GM12878 (cell line): ENCODE results near the gene IL1R2. TPM values are rescaled to one million over a fixed set of nuclear protein-coding genes. Genes with fewer than 3 reads are reported as not detected.

Experiments
- ATAC-seq: fragments of 200-7000 bp; cut with Tn5 transposase; 3 replicates; pipeline ENCODE4 v1.9.1; 2020; ENCODE audit warnings: mild to moderate bottlenecking, moderate library complexity
- BruUV-seq: library from RNA; stranded (reverse); fragments of 400-500 nt; replicated peaks from 2 replicates; lab custom pipeline; 2021; lab: Mats Ljungman, UMichigan
- CTCF ChIA-PET: fragments of 300-600 bp; sonication (Branson Sonifier 250); formaldehyde crosslinking; extraction: SDS; loops from one replicate; lab custom pipeline; 2021; ENCODE audit warnings: inconsistent platforms; lab: Yijun Ruan, JAX
- POLR2A ChIA-PET: fragments of 350-600 bp; formaldehyde crosslinking; extraction: SDS; loops from one replicate; lab custom pipeline; 2021; ENCODE audit warnings: inconsistent platforms; lab: Charles Lee
- RAD21 ChIA-PET: fragments of 300-600 bp; sonication (Branson Sonifier 250); formaldehyde crosslinking; loops from one replicate; lab custom pipeline; 2023; ENCODE audit warnings: antibody characterized with exemption; ENCODE audit not compliant: unreplicated experiment; lab: Charles Lee
- SMC1A ChIA-PET: fragments of 300-600 bp; sonication (Branson Sonifier 250); formaldehyde crosslinking; loops from one replicate; lab custom pipeline; 2023; ENCODE audit not compliant: unreplicated experiment, uncharacterized antibody; lab: Charles Lee
- DNase-seq: peaks from one replicate; pipeline ENCODE4 v3.0.0-alpha.2; 2011; ENCODE audit warnings: low read depth, low spot score
- FAIRE-seq: peaks from 3 replicates; lab custom pipeline; 2011; peaks lifted over from hg19 to GRCh38; lab: Jason Lieb, UNC
- H2AFZ ChIP-seq: 2 replicates; pipeline ENCODE4 v1.6.0; 2011; ENCODE audit warnings: low read depth, low read length, control low read depth; ENCODE audit not compliant: control insufficient read depth
- H3K27ac ChIP-seq: 2 replicates; pipeline ENCODE4 v1.5.1; 2011; ENCODE audit warnings: control low read depth; ENCODE audit not compliant: control insufficient read depth, insufficient read depth
- H3K27me3 ChIP-seq, 2 experiments: replicated peaks in 1 of 2; 2 replicates each; pipeline versions ENCODE4 v1.6.0 to v1.6.1; 2011; ENCODE audit warnings: low read length in 1 of 2; ENCODE audit not compliant: control insufficient read depth in 2 of 2, insufficient read depth in 2 of 2
- H3K36me3 ChIP-seq, 2 experiments: 2 replicates each; pipeline ENCODE4 v1.5.1; 2011; ENCODE audit warnings: low read length in 1 of 2; ENCODE audit not compliant: control insufficient read depth in 2 of 2, insufficient read depth in 2 of 2
- H3K4me1 ChIP-seq: 2 replicates; pipeline ENCODE4 v1.6.1; 2011; ENCODE audit warnings: mild to moderate bottlenecking, low read length, moderate library complexity, mixed read lengths; ENCODE audit not compliant: control insufficient read depth, insufficient read depth
- H3K4me2 ChIP-seq: 2 replicates; pipeline ENCODE4 v1.6.0; 2011; ENCODE audit warnings: control low read depth; ENCODE audit not compliant: control insufficient read depth, insufficient read depth
- H3K4me3 ChIP-seq: fragments of 200-600 bp; sonication (generic); 2 replicates; pipeline ENCODE4 v1.5.1; 2016
- H3K79me2 ChIP-seq: 2 replicates; pipeline ENCODE4 v1.6.0; 2011; ENCODE audit warnings: low read length; ENCODE audit not compliant: control insufficient read depth, insufficient read depth
- H3K9ac ChIP-seq: 2 replicates; pipeline ENCODE4 v1.8.0; 2011; ENCODE audit warnings: low read length, control low read depth, mixed read lengths; ENCODE audit not compliant: control insufficient read depth, insufficient read depth
- H3K9me3 ChIP-seq: replicated peaks from 3 replicates; pipeline ENCODE4 v1.5.1; 2011; ENCODE audit warnings: mild to moderate bottlenecking, low read length; ENCODE audit not compliant: control insufficient read depth, insufficient read depth
- H4K20me1 ChIP-seq: 2 replicates; pipeline ENCODE4 v1.6.0; 2011; ENCODE audit not compliant: control insufficient read depth, insufficient read depth
- CHD1 ChIP-seq: IDR thresholded peaks from 2 replicates; pipeline ENCODE4 v1.6.1; 2012; ENCODE audit warnings: low read depth, low read length, improper control_type of control experiment
- DPF2 ChIP-seq: fragments of 450-650 bp; IDR thresholded peaks from 2 replicates; pipeline ENCODE4 v1.6.1; 2017; ENCODE audit warnings: mild to moderate bottlenecking
- EGR1 ChIP-seq, 2 experiments: IDR thresholded peaks; 1 replicate in 1 of 2; 2 replicates in 1 of 2; pipeline ENCODE4 v1.6.1; 2011 to 2012; ENCODE audit warnings: low read depth in 2 of 2, low read length in 2 of 2, borderline replicate concordance in 1 of 2, mild to moderate bottlenecking in 1 of 2, moderate library complexity in 1 of 2
- LARP7 ChIP-seq: fragments of 450-650 bp; IDR thresholded peaks from 2 replicates; pipeline ENCODE4 v1.6.1; 2017; ENCODE audit warnings: mild to moderate bottlenecking
- MTA3 ChIP-seq: IDR thresholded peaks from 2 replicates; pipeline ENCODE4 v1.6.1; 2012; ENCODE audit warnings: low read length, inconsistent platforms, borderline replicate concordance
- NFYB ChIP-seq: IDR thresholded peaks from 2 replicates; pipeline ENCODE4 v1.6.1; 2011; ENCODE audit warnings: low read depth, mild to moderate bottlenecking, low read length, improper control_type of control experiment, moderate library complexity; ENCODE audit not compliant: insufficient read depth
- SIX5 ChIP-seq: IDR thresholded peaks from 2 replicates; pipeline ENCODE4 v1.6.1; 2011; ENCODE audit warnings: mild to moderate bottlenecking, low read depth, low read length, moderate library complexity; ENCODE audit not compliant: severe bottlenecking
- ZNF384 ChIP-seq: IDR thresholded peaks from 2 replicates; pipeline ENCODE4 v1.6.1; 2012; ENCODE audit warnings: low read depth, mild to moderate bottlenecking, low read length, improper control_type of control experiment, borderline replicate concordance
- ZZZ3 ChIP-seq: IDR thresholded peaks from 2 replicates; pipeline ENCODE4 v1.6.1; 2011; ENCODE audit warnings: low read depth; ENCODE audit not compliant: control insufficient read depth, insufficient read length
- WGBS: methylation state at CpG from one replicate; pipeline ENCODE4 v1.1.6; 2016; ENCODE audit warnings: low lambda C conversion rate; ENCODE audit not compliant: insufficient replicate concordance, insufficient coverage; ENCODE audit errors: missing lambda C conversion rate; 5-methylcytosine and 5-hydroxymethylcytosine counted together
- in situ Hi-C: fragments of 300-500 bp; cut with MboI; formaldehyde crosslinking; loops from 9 replicates; pipeline ENCODE4 v1.14.3; 2018; ENCODE audit warnings: mixed read lengths
- intact Hi-C: fragments of 100-400 bp; cut with micrococcal nuclease; formaldehyde crosslinking; loops from one replicate; pipeline ENCODE4 v1.14.2; 2022; ENCODE audit not compliant: unreplicated experiment
- polyA plus RNA-seq, 11 experiments: library from polyadenylated mRNA; depleted of rRNA in 4 of 11; unstranded in 6 of 11; stranded (reverse) in 5 of 11; fragments of >200 nt; fragmentation: Nextera tagmentation in 4 of 11; fragmentation: Illumina TruSeq in 1 of 11; extraction: Ambion mirVana in 4 of 11; extraction: Trizol in 1 of 11; gene quantifications; 1 replicate in 1 of 11; 2 replicates in 10 of 11; pipeline versions ENCODE4 v1.2.1 to v1.2.3, GENCODE V29; 2011 to 2016; ENCODE audit warnings: inconsistent platforms in 2 of 11, missing spikeins in 2 of 11, low read depth in 1 of 11
- total RNA-seq, 4 experiments: library from RNA; depleted of rRNA in 3 of 4; stranded (reverse); fragments of >200 nt in 3 of 4; fragmentation: Illumina TruSeq in 1 of 4; extraction: Trizol in 1 of 4; gene quantifications; 2 replicates each; pipeline versions ENCODE4 v1.2.1 to v1.2.3, GENCODE V29; 2013 to 2021
- TF ChIP-seq, protein P1 (sequence below): IDR thresholded peaks from 2 replicates; pipeline ENCODE4 v1.6.1; 2011; ENCODE audit warnings: borderline replicate concordance, low read depth, mild to moderate bottlenecking, moderate library complexity, mixed read lengths, low read length; ENCODE audit not compliant: insufficient read depth; ENCODE audit errors: extremely low read length
- TF ChIP-seq, protein P2 (sequence below): fragments of 450-650 bp; conservative IDR thresholded peaks from 2 replicates; pipeline ENCODE4 v1.6.1; 2017; ENCODE audit warnings: mild to moderate bottlenecking, moderate library complexity
- TF ChIP-seq, protein P3 (sequence below), 3 experiments: IDR thresholded peaks in 2 of 3; conservative IDR thresholded peaks in 1 of 3; 2 replicates each; pipeline ENCODE4 v1.5.1; 2011; ENCODE audit warnings: low read depth in 3 of 3, low read length in 3 of 3, mild to moderate bottlenecking in 3 of 3, control low read depth in 2 of 3, moderate library complexity in 2 of 3, inconsistent platforms in 1 of 3, mixed read lengths in 1 of 3; ENCODE audit not compliant: control insufficient read depth in 2 of 3, insufficient read depth in 1 of 3; ENCODE audit errors: extremely low read depth in 1 of 3

The IL1R2 gene
- total and polyA plus RNA-seq, 10 of the 15 experiments (the other 5 are each of a cell fraction or from before 2014, with no cell fraction given), result 0.44 to 6.4 (median 0.62) TPM

DNA sequence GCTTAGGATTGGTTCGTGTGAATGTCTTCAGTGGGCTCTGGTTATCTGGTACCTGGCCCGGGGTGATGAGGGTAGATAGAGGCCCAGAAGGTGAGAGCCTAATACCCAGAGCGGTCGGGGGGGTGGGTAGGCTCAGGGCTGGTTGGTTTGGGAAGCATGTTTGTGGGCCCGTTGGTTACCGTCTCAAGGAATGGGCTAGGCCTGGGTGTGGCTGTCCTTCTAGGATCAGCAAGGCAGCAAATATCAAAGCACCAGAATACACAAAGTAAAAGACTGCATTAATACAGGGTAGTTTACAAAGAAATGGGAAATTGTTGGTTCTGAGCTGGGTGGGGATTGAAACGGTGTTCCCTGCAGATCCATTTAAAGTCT, 6.0 kb upstream of the IL1R2 start:
- no peak overlapping the region for H3K4me3 ChIP-seq
- H3K27me3 ChIP-seq, result peaks cover 0 to under 1% of the 10 kb centered on the region in 2 experiments; a peak in 1 of 4 replicates
- H3K9me3 ChIP-seq, result no peaks in the 10 kb centered on the region
- TF ChIP-seq MTA3 (no peak), CHD1 (no peak), DPF2 (no peak), EGR1 (IDR thresholded peaks at IDR 0.05; ENCODE audit: borderline replicate concordance in 1 of 2, low read depth in 2 of 2, low read length in 2 of 2) (no peak), ZZZ3 (no peak), LARP7 (no peak), SIX5 (no peak), NFYB (no peak), ZNF384 (no peak)
- TF ChIP-seq, protein P1, sequence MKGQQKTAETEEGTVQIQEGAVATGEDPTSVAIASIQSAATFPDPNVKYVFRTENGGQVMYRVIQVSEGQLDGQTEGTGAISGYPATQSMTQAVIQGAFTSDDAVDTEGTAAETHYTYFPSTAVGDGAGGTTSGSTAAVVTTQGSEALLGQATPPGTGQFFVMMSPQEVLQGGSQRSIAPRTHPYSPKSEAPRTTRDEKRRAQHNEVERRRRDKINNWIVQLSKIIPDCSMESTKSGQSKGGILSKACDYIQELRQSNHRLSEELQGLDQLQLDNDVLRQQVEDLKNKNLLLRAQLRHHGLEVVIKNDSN, result no peak
- TF ChIP-seq, protein P2, sequence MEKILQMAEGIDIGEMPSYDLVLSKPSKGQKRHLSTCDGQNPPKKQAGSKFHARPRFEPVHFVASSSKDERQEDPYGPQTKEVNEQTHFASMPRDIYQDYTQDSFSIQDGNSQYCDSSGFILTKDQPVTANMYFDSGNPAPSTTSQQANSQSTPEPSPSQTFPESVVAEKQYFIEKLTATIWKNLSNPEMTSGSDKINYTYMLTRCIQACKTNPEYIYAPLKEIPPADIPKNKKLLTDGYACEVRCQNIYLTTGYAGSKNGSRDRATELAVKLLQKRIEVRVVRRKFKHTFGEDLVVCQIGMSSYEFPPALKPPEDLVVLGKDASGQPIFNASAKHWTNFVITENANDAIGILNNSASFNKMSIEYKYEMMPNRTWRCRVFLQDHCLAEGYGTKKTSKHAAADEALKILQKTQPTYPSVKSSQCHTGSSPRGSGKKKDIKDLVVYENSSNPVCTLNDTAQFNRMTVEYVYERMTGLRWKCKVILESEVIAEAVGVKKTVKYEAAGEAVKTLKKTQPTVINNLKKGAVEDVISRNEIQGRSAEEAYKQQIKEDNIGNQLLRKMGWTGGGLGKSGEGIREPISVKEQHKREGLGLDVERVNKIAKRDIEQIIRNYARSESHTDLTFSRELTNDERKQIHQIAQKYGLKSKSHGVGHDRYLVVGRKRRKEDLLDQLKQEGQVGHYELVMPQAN, result no peak
- TF ChIP-seq, protein P3, sequence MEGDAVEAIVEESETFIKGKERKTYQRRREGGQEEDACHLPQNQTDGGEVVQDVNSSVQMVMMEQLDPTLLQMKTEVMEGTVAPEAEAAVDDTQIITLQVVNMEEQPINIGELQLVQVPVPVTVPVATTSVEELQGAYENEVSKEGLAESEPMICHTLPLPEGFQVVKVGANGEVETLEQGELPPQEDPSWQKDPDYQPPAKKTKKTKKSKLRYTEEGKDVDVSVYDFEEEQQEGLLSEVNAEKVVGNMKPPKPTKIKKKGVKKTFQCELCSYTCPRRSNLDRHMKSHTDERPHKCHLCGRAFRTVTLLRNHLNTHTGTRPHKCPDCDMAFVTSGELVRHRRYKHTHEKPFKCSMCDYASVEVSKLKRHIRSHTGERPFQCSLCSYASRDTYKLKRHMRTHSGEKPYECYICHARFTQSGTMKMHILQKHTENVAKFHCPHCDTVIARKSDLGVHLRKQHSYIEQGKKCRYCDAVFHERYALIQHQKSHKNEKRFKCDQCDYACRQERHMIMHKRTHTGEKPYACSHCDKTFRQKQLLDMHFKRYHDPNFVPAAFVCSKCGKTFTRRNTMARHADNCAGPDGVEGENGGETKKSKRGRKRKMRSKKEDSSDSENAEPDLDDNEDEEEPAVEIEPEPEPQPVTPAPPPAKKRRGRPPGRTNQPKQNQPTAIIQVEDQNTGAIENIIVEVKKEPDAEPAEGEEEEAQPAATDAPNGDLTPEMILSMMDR (IDR thresholded peaks at IDR 0.05 in 2 of 3, conservative IDR thresholded peaks at IDR 0.05 in 1 of 3; ENCODE audit: control insufficient read depth in 2 of 3, extremely low read depth in 1 of 3, insufficient read depth in 1 of 3, low read depth in 3 of 3, low read length in 3 of 3), result no peak
- CTCF ChIA-PET, result interaction anchor here (0.6 to 4.2 kb wide), 2 partner anchors 101 to 241 kb away, joined by 3 to 29 read pairs; no protein-coding TSS in a partner anchor
- H3K4me2 ChIP-seq, result no peak overlapping the region
- RAD21 ChIA-PET, result interaction anchor here (1.4 kb wide), 1 partner anchor 14 kb away, joined by 3 read pairs; no protein-coding TSS in a partner anchor
- intact Hi-C loops (no loop called here), in situ Hi-C loops (no loop called here)
- H2AFZ ChIP-seq, result no peak overlapping the region
- no peaks in the 10 kb centered on the region for H3K79me2 ChIP-seq
- POLR2A ChIA-PET, result no interaction called here
- FAIRE-seq (no peak), ATAC-seq (no peak), DNase-seq (no peak)
- H3K9ac ChIP-seq, result no peak overlapping the region
- H3K27ac ChIP-seq, result no peak overlapping the region
- SMC1A ChIA-PET, result no interaction called here
- no peaks in the 10 kb centered on the region for H3K36me3 ChIP-seq
- no peaks in the 10 kb centered on the region for H4K20me1 ChIP-seq
- H3K4me1 ChIP-seq, result no peaks in the 10 kb centered on the region
- WGBS, result 48% methylated on average over 5 of the region's 7 CpGs
- no TSS peak for BruUV-seq
